GM10248 (cell line): Measurements from ENCODE around the gene LRRC47.
"Not testable (repeated sequence)": the region's sequence is repeated elsewhere in the genome, so short reads cannot be mapped to it uniquely, and the experiment has no call there.

Experiments
- CTCF ChIA-PET: fragments of 300-600 bp; sonication (Branson Sonifier 250); formaldehyde crosslinking; extraction: SDS; loops from one replicate; lab custom pipeline; 2021; ENCODE audit warnings: antibody characterized with exemption; lab: Yijun Ruan, JAX
- POLR2A ChIA-PET: fragments of 350-650 bp; sonication (Branson Sonifier 250); formaldehyde crosslinking; extraction: SDS; loops from one replicate; lab custom pipeline; 2020; ENCODE audit warnings: antibody characterized with exemption; lab: Yijun Ruan, JAX
- DNase-seq: peaks from one replicate; pipeline ENCODE4 v3.0.0; 2012; ENCODE audit errors: extremely low spot score
- CTCF ChIP-seq: IDR thresholded peaks from 2 replicates; pipeline ENCODE4 v1.5.1; 2012; ENCODE audit warnings: mild to moderate bottlenecking, low read depth; ENCODE audit errors: extremely low read depth, missing control alignments, control extremely low read depth

Gene LRRC47

GRCh38 chr1:3809680-3810079 lies 13.4 kb upstream of the LRRC47 start:
- no peak for TF ChIP-seq CTCF
- no peak for DNase-seq
- POLR2A ChIA-PET, result no interaction called here
- CTCF ChIA-PET, result interaction anchor here (2.1 kb wide), 1 partner anchor 34 kb away, joined by 4 read pairs; no protein-coding TSS in a partner anchor

GRCh38 chr1:3807769-3808168 lies 11.5 kb upstream of the LRRC47 start:
- CTCF ChIA-PET, result interaction anchor here (1.1 kb wide), 1 partner anchor 11 kb away, joined by 5 read pairs; the partner anchor contains the start of gene LRRC47
- POLR2A ChIA-PET, result no interaction called here
- no peak for DNase-seq
- TF ChIP-seq CTCF, result no peak

GRCh38 chr1:3805038-3805437 lies 8.7 kb upstream of the LRRC47 start:
- CTCF ChIA-PET, result interaction anchor here (2.3 to 2.5 kb wide), 2 partner anchors 12 to 20 kb away, joined by 5 to 7 read pairs; no protein-coding TSS in a partner anchor
- TF ChIP-seq CTCF, result no peak

GRCh38 chr1:3804627-3804944 lies 8.3 kb upstream of the LRRC47 start:
- DNase-seq, POLR2A ChIA-PET: not testable (repeated sequence)
- CTCF ChIA-PET, result interaction anchor here (0.8 to 2.5 kb wide), 6 partner anchors 8 to 81 kb away, joined by 3 to 7 read pairs (median 4); partner anchors contain the start of gene LRRC47

More at GRCh38 chr1:3805038-3805437, 8.7 kb upstream of the LRRC47 start:
- DNase-seq, result no peak
- POLR2A ChIA-PET, result no interaction called here

GRCh38 chr1:3803905-3804626 lies 7.8 kb upstream of the LRRC47 start:
- POLR2A ChIA-PET, result no interaction called here
- no peak for TF ChIP-seq CTCF
- CTCF ChIA-PET, result interaction anchor here (0.8 to 2.5 kb wide), 6 partner anchors 8 to 80 kb away, joined by 3 to 7 read pairs (median 4); partner anchors contain the start of gene LRRC47
- DNase-seq, result no peak

GRCh38 chr1:3800795-3801194 lies 4.5 kb upstream of the LRRC47 start:
- DNase-seq, POLR2A ChIA-PET: not testable (repeated sequence)
- CTCF ChIA-PET, result interaction anchor here (1.3 to 2.1 kb wide), 7 partner anchors 14 to 237 kb away, joined by 3 to 10 read pairs (median 4); no protein-coding TSS in a partner anchor

GRCh38 chr1:3799976-3800685 lies 3.8 kb upstream of the LRRC47 start:
- no peak for DNase-seq
- TF ChIP-seq CTCF, result no peak
- CTCF ChIA-PET, result interaction anchor here (1.6 kb wide), 1 partner anchor 25 kb away, joined by 3 read pairs; no protein-coding TSS in a partner anchor
- POLR2A ChIA-PET, result no interaction called here
